ENCODE results near the gene THSD1.

The THSD1 gene

GRCh38 chr13:52405767-52406494, at the start of gene THSD1:
Gene THSD1, minus strand, starts transcription at chr13:52406172. Its CDS starts 3,572 bp downstream, at chr13:52402600.
- no peaks in the 10 kb centered on the region for H3K36me3 ChIP-seq (ENCODE audit: insufficient read depth, insufficient read length, low read length)
- no peaks in the 10 kb centered on the region for H3K9me3 ChIP-seq (ENCODE audit: insufficient read depth, low read length)
- H3K9ac ChIP-seq (ENCODE audit: insufficient read length, low read depth), result peak within 1 kb of the TSS; percentile 32
- H3K27me3 ChIP-seq (ENCODE audit: insufficient read depth, insufficient read length), result peaks cover 20% of the 10 kb centered on the region
- no peak for DNase-seq (ENCODE audit: low read depth, low spot score)
- H3K4me1 ChIP-seq (ENCODE audit: insufficient read depth, insufficient read length), result no peaks in the 10 kb centered on the region
- peak within 1 kb of the TSS; percentile 28 for H3K4me3 ChIP-seq (ENCODE audit: insufficient read length, low read depth)
- no peak for TF ChIP-seq SUZ12 (IDR thresholded peaks at IDR 0.05; ENCODE audit: extremely low read depth, insufficient read depth, insufficient read length)
- no peak for TF ChIP-seq YY1 (IDR thresholded peaks at IDR 0.05; ENCODE audit: insufficient read depth, insufficient read length)
- TF ChIP-seq ZNF274 (IDR thresholded peaks at IDR 0.05; ENCODE audit: low read depth, low read length), result no peak

GRCh38 chr13:52455677-52456041, 49.7 kb upstream of the THSD1 start:
- peaks cover 6% of the 10 kb centered on the region for H3K36me3 ChIP-seq (ENCODE audit: insufficient read depth, insufficient read length, low read length)
- peak; percentile 66 for DNase-seq (ENCODE audit: low read depth, low spot score)
- peak overlapping the region; percentile 47 for H3K4me3 ChIP-seq (ENCODE audit: insufficient read length, low read depth)
- no peaks in the 10 kb centered on the region for H3K4me1 ChIP-seq (ENCODE audit: insufficient read depth, insufficient read length)
- peak overlapping the region; percentile 81 for H3K9ac ChIP-seq (ENCODE audit: insufficient read length, low read depth)
- TF ChIP-seq YY1 (IDR thresholded peaks at IDR 0.05; ENCODE audit: insufficient read depth, insufficient read length), result no peak
- no peak for TF ChIP-seq ZNF274 (IDR thresholded peaks at IDR 0.05; ENCODE audit: low read depth, low read length)
- TF ChIP-seq SUZ12 (IDR thresholded peaks at IDR 0.05; ENCODE audit: extremely low read depth, insufficient read depth, insufficient read length), result no peak
- no peaks in the 10 kb centered on the region for H3K9me3 ChIP-seq (ENCODE audit: insufficient read depth, low read length)
- H3K27me3 ChIP-seq (ENCODE audit: insufficient read depth, insufficient read length), result no peaks in the 10 kb centered on the region

- Histone ChIP-seq H3K36me3 (ENCODE audit: insufficient read depth, insufficient read length, low read length) (peaks cover 6% of the 10 kb centered on the region), H3K9ac (ENCODE audit: insufficient read length, low read depth) (peak within 1 kb of the TSS; percentile 81), H3K4me3 (ENCODE audit: insufficient read length, low read depth) (peak within 1 kb of the TSS; percentile 47), H3K9me3 (ENCODE audit: insufficient read depth, low read length) (no peaks in the 10 kb centered on the region), H3K4me1 (ENCODE audit: insufficient read depth, insufficient read length) (no peaks in the 10 kb centered on the region), H3K27me3 (ENCODE audit: insufficient read depth, insufficient read length) (no peaks in the 10 kb centered on the region)
- TF ChIP-seq SUZ12 (IDR thresholded peaks at IDR 0.05; ENCODE audit: extremely low read depth, insufficient read depth, insufficient read length) (no peak), ZNF274 (IDR thresholded peaks at IDR 0.05; ENCODE audit: low read depth, low read length) (no peak), YY1 (IDR thresholded peaks at IDR 0.05; ENCODE audit: insufficient read depth, insufficient read length) (no peak)
- DNase-seq (ENCODE audit: low read depth, low spot score), result peak; percentile 82
Measured at GRCh38 chr13:52454820-52455676, 49.1 kb upstream of the THSD1 start, which contains the start of gene CKAP2. Gene CKAP2, plus strand, starts transcription at chr13:52455478. Its CDS starts 79 bp downstream, at chr13:52455557.

- Histone ChIP-seq H3K9ac (ENCODE audit: insufficient read length, low read depth) (no peak overlapping the region), H3K9me3 (ENCODE audit: insufficient read depth, low read length) (no peaks in the 10 kb centered on the region), H3K4me3 (ENCODE audit: insufficient read length, low read depth) (peak overlapping the region; percentile 47), H3K36me3 (ENCODE audit: insufficient read depth, insufficient read length, low read length) (peaks cover 6% of the 10 kb centered on the region), H3K4me1 (ENCODE audit: insufficient read depth, insufficient read length) (no peaks in the 10 kb centered on the region), H3K27me3 (ENCODE audit: insufficient read depth, insufficient read length) (no peaks in the 10 kb centered on the region)
- DNase-seq (ENCODE audit: low read depth, low spot score), result no peak
- TF ChIP-seq ZNF274 (IDR thresholded peaks at IDR 0.05; ENCODE audit: low read depth, low read length), result no peak
- no peak for TF ChIP-seq YY1 (IDR thresholded peaks at IDR 0.05; ENCODE audit: insufficient read depth, insufficient read length)
- no peak for TF ChIP-seq SUZ12 (IDR thresholded peaks at IDR 0.05; ENCODE audit: extremely low read depth, insufficient read depth, insufficient read length)
Measured at GRCh38 chr13:52454459-52454819, 48.5 kb upstream of the THSD1 start.

- TF ChIP-seq SUZ12 (IDR thresholded peaks at IDR 0.05; ENCODE audit: extremely low read depth, insufficient read depth, insufficient read length), result no peak
- TF ChIP-seq ZNF274 (IDR thresholded peaks at IDR 0.05; ENCODE audit: low read depth, low read length), result no peak
- TF ChIP-seq YY1 (IDR thresholded peaks at IDR 0.05; ENCODE audit: insufficient read depth, insufficient read length), result no peak
- Histone ChIP-seq H3K4me1 (ENCODE audit: insufficient read depth, insufficient read length) (no peaks in the 10 kb centered on the region), H3K36me3 (ENCODE audit: insufficient read depth, insufficient read length, low read length) (peaks cover 6% of the 10 kb centered on the region), H3K27me3 (ENCODE audit: insufficient read depth, insufficient read length) (no peaks in the 10 kb centered on the region), H3K4me3 (ENCODE audit: insufficient read length, low read depth) (no peak overlapping the region), H3K9ac (ENCODE audit: insufficient read length, low read depth) (no peak overlapping the region), H3K9me3 (ENCODE audit: insufficient read depth, low read length) (no peaks in the 10 kb centered on the region)
- DNase-seq (ENCODE audit: low read depth, low spot score), result no peak
Measured at GRCh38 chr13:52452470-52452869, 46.5 kb upstream of the THSD1 start.

- H3K27me3 ChIP-seq (ENCODE audit: insufficient read depth, insufficient read length), result no peaks in the 10 kb centered on the region
- DNase-seq (ENCODE audit: low read depth, low spot score), result no peak
- TF ChIP-seq ZNF274 (IDR thresholded peaks at IDR 0.05; ENCODE audit: low read depth, low read length) (no peak), SUZ12 (IDR thresholded peaks at IDR 0.05; ENCODE audit: extremely low read depth, insufficient read depth, insufficient read length) (no peak), YY1 (IDR thresholded peaks at IDR 0.05; ENCODE audit: insufficient read depth, insufficient read length) (no peak)
- H3K4me1 ChIP-seq (ENCODE audit: insufficient read depth, insufficient read length), result no peaks in the 10 kb centered on the region
- no peak overlapping the region for H3K4me3 ChIP-seq (ENCODE audit: insufficient read length, low read depth)
- H3K9ac ChIP-seq (ENCODE audit: insufficient read length, low read depth), result no peak overlapping the region
- no peaks in the 10 kb centered on the region for H3K9me3 ChIP-seq (ENCODE audit: insufficient read depth, low read length)
- no peaks in the 10 kb centered on the region for H3K36me3 ChIP-seq (ENCODE audit: insufficient read depth, insufficient read length, low read length)
Measured at GRCh38 chr13:52451135-52451804, 45.3 kb upstream of the THSD1 start.

Data from NT2/D1 (cell line).